Osteocyte (in vitro differentiated cells): ENCODE measurements around the gene CXADR. TPM values are rescaled to one million over a fixed set of nuclear protein-coding genes. Genes with fewer than 3 reads are reported as not detected.

Experiments
- DNase-seq: peaks from one replicate; pipeline ENCODE4 v3.0.0; 2021; ENCODE audit warnings: mixed read lengths; ENCODE audit not compliant: unreplicated experiment; ENCODE audit errors: extremely low spot score
- H3K27ac Mint-ChIP-seq: one replicate; pipeline ENCODE4 v1.8.0; 2021; ENCODE audit warnings: mild to moderate bottlenecking, mixed read lengths; ENCODE audit not compliant: unreplicated experiment
- H3K27me3 Mint-ChIP-seq: one replicate; pipeline ENCODE4 v1.8.0; 2021; ENCODE audit warnings: mixed read lengths; ENCODE audit not compliant: unreplicated experiment
- H3K36me3 Mint-ChIP-seq: one replicate; pipeline ENCODE4 v1.8.0; 2021; ENCODE audit warnings: mixed read lengths; ENCODE audit not compliant: unreplicated experiment
- H3K4me1 Mint-ChIP-seq: one replicate; pipeline ENCODE4 v1.8.0; 2021; ENCODE audit warnings: mixed read lengths; ENCODE audit not compliant: unreplicated experiment
- H3K4me3 Mint-ChIP-seq: one replicate; pipeline ENCODE4 v1.8.0; 2021; ENCODE audit warnings: mild to moderate bottlenecking, moderate library complexity, mixed read lengths; ENCODE audit not compliant: unreplicated experiment
- H3K9me3 Mint-ChIP-seq: one replicate; pipeline ENCODE4 v1.8.0; 2021; ENCODE audit warnings: mixed read lengths; ENCODE audit not compliant: unreplicated experiment
- CTCF ChIP-seq: fragments of 200-600 bp; sonication (generic); IDR thresholded peaks from 2 replicates; pipeline ENCODE4 v1.5.0; 2021; ENCODE audit warnings: antibody characterized with exemption, mild to moderate bottlenecking, moderate library complexity
- total RNA-seq: library from RNA; stranded (reverse); gene quantifications from 2 replicates; pipeline ENCODE4 v1.2.1, GENCODE V29; 2021

The CXADR gene
- total RNA-seq, 1 donor from 2014 or later, result 0.11 TPM

- H3K36me3 Mint-ChIP-seq, result no peaks in the 10 kb centered on the region
- TF ChIP-seq CTCF, result no peak
- no peaks in the 10 kb centered on the region for H3K4me1 Mint-ChIP-seq
- peaks cover 2% of the 10 kb centered on the region for H3K27me3 Mint-ChIP-seq
- DNase-seq, result no peak
- no peak overlapping the region for H3K27ac Mint-ChIP-seq
- no peaks in the 10 kb centered on the region for H3K9me3 Mint-ChIP-seq
- H3K4me3 Mint-ChIP-seq, result no peak overlapping the region
Observed at GRCh38 chr21:17539743-17540341, 27.0 kb downstream of the CXADR start.

GRCh38 chr21:17540530-17540929 lies 27.7 kb downstream of the CXADR start:
- Mint-ChIP-seq H3K4me3 (no peak overlapping the region), H3K27ac (no peak overlapping the region), H3K4me1 (no peaks in the 10 kb centered on the region), H3K36me3 (no peaks in the 10 kb centered on the region), H3K27me3 (peaks cover 2% of the 10 kb centered on the region), H3K9me3 (no peaks in the 10 kb centered on the region)
- no peak for TF ChIP-seq CTCF
- DNase-seq, result no peak

GRCh38 chr21:17542371-17543011 lies 29.6 kb downstream of the CXADR start:
- no peaks in the 10 kb centered on the region for H3K4me1 Mint-ChIP-seq
- no peak for DNase-seq
- no peak overlapping the region for H3K27ac Mint-ChIP-seq
- TF ChIP-seq CTCF, result no peak
- H3K4me3 Mint-ChIP-seq, result no peak overlapping the region
- H3K9me3 Mint-ChIP-seq, result no peaks in the 10 kb centered on the region
- H3K27me3 Mint-ChIP-seq, result peaks cover 2% of the 10 kb centered on the region
- H3K36me3 Mint-ChIP-seq, result no peaks in the 10 kb centered on the region

- Mint-ChIP-seq H3K27me3 (no peaks in the 10 kb centered on the region), H3K27ac (no peak overlapping the region), H3K36me3 (no peaks in the 10 kb centered on the region), H3K4me1 (no peaks in the 10 kb centered on the region), H3K4me3 (no peak overlapping the region), H3K9me3 (no peaks in the 10 kb centered on the region)
- no peak for DNase-seq
- TF ChIP-seq CTCF, result no peak
Observed at GRCh38 chr21:17545007-17545406, 32.2 kb downstream of the CXADR start.

GRCh38 chr21:17548262-17548661 lies 35.4 kb downstream of the CXADR start:
- H3K27me3 Mint-ChIP-seq, result no peaks in the 10 kb centered on the region
- TF ChIP-seq CTCF, result no peak
- no peaks in the 10 kb centered on the region for H3K36me3 Mint-ChIP-seq
- no peak overlapping the region for H3K4me3 Mint-ChIP-seq
- no peaks in the 10 kb centered on the region for H3K4me1 Mint-ChIP-seq
- DNase-seq, result no peak
- H3K9me3 Mint-ChIP-seq, result no peaks in the 10 kb centered on the region
- H3K27ac Mint-ChIP-seq, result no peak overlapping the region
